HEK293 (cell line): Measurements from ENCODE around the gene ALG6.
A peak's percentile ranks its signal among the peaks of the same experiment; 100 is the strongest.

Source experiments
- BCL6B ChIP-seq: fragments of 450-650 bp; formaldehyde crosslinking; IDR thresholded peaks from 2 replicates; pipeline ENCODE4 v1.5.1; 2017; ENCODE audit warnings: missing biosample characterization, missing genetic modification characterization
- GLIS2 ChIP-seq: fragments of 450-650 bp; formaldehyde crosslinking; IDR thresholded peaks from 2 replicates; pipeline ENCODE4 v1.5.1; 2016; ENCODE audit warnings: missing biosample characterization, missing genetic modification characterization
- IKZF3 ChIP-seq: fragments of 450-650 bp; IDR thresholded peaks from 2 replicates; pipeline ENCODE4 v1.5.0; 2018; ENCODE audit warnings: missing biosample characterization, mild to moderate bottlenecking, missing genetic modification characterization, moderate library complexity
- KLF8 ChIP-seq: fragments of 450-650 bp; formaldehyde crosslinking; IDR thresholded peaks from 2 replicates; pipeline ENCODE4 v1.5.1; 2016; ENCODE audit warnings: missing biosample characterization, missing genetic modification characterization
- RBAK ChIP-seq: fragments of 450-650 bp; formaldehyde crosslinking; IDR thresholded peaks from 2 replicates; pipeline ENCODE4 v1.5.1; 2016; ENCODE audit warnings: missing biosample characterization, missing genetic modification characterization
- SP2 ChIP-seq: fragments of 450-650 bp; formaldehyde crosslinking; IDR thresholded peaks from 2 replicates; pipeline ENCODE4 v1.5.1; 2016; ENCODE audit warnings: missing biosample characterization, missing genetic modification characterization
- ZBTB11 ChIP-seq: fragments of 450-650 bp; formaldehyde crosslinking; conservative IDR thresholded peaks from 2 replicates; pipeline ENCODE4 v1.5.1; 2016; ENCODE audit warnings: low read depth, missing biosample characterization, missing genetic modification characterization
- ZIC2 ChIP-seq: fragments of 450-650 bp; formaldehyde crosslinking; IDR thresholded peaks from 2 replicates; pipeline ENCODE4 v1.5.1; 2016; ENCODE audit warnings: missing biosample characterization, missing genetic modification characterization
- ZNF16 ChIP-seq: fragments of 450-650 bp; formaldehyde crosslinking; IDR thresholded peaks from 2 replicates; pipeline ENCODE4 v1.5.1; 2016; ENCODE audit warnings: low read depth, missing biosample characterization, missing genetic modification characterization
- ZNF324 ChIP-seq: fragments of 450-650 bp; formaldehyde crosslinking; IDR thresholded peaks from 2 replicates; pipeline ENCODE4 v1.5.1; 2016; ENCODE audit warnings: missing biosample characterization, missing genetic modification characterization
- ZNF341 ChIP-seq: fragments of 450-650 bp; formaldehyde crosslinking; IDR thresholded peaks from 2 replicates; pipeline ENCODE4; 2016; ENCODE audit warnings: low read depth, missing biosample characterization, missing genetic modification characterization
- ZNF391 ChIP-seq: fragments of 450-650 bp; formaldehyde crosslinking; IDR thresholded peaks from 2 replicates; pipeline ENCODE4 v1.5.1; 2016; ENCODE audit warnings: low read depth, missing biosample characterization, missing genetic modification characterization, borderline replicate concordance
- ZNF394 ChIP-seq: fragments of 450-650 bp; formaldehyde crosslinking; IDR thresholded peaks from 2 replicates; pipeline ENCODE4 v1.5.1; 2016; ENCODE audit warnings: missing biosample characterization, missing genetic modification characterization, mild to moderate bottlenecking, moderate library complexity, borderline replicate concordance
- ZNF433 ChIP-seq: fragments of 450-650 bp; formaldehyde crosslinking; IDR thresholded peaks from 2 replicates; pipeline ENCODE4 v1.5.1; 2016; ENCODE audit warnings: missing biosample characterization, missing genetic modification characterization, low read depth
- ZNF596 ChIP-seq: fragments of 450-650 bp; IDR thresholded peaks from 2 replicates; pipeline ENCODE4 v1.5.0; 2018; ENCODE audit warnings: missing biosample characterization, mild to moderate bottlenecking, missing genetic modification characterization, moderate library complexity
- ZNF660 ChIP-seq: fragments of 450-650 bp; IDR thresholded peaks from 2 replicates; pipeline ENCODE4 v1.5.1; 2018; ENCODE audit warnings: missing biosample characterization, mild to moderate bottlenecking, missing genetic modification characterization
- ZNF776 ChIP-seq: fragments of 450-650 bp; formaldehyde crosslinking; IDR thresholded peaks from 2 replicates; pipeline ENCODE4 v1.5.0; 2017; ENCODE audit warnings: missing biosample characterization, missing genetic modification characterization, borderline replicate concordance
- ZNF792 ChIP-seq: fragments of 450-650 bp; formaldehyde crosslinking; IDR thresholded peaks from 2 replicates; pipeline ENCODE4 v1.5.1; 2016; ENCODE audit warnings: missing biosample characterization, missing genetic modification characterization
- ZSCAN30 ChIP-seq: fragments of 450-650 bp; IDR thresholded peaks from 2 replicates; pipeline ENCODE4 v1.5.1; 2018; ENCODE audit warnings: missing biosample characterization, mild to moderate bottlenecking, missing genetic modification characterization, moderate library complexity
- TF ChIP-seq, protein P1 (sequence below): fragments of 450-650 bp; formaldehyde crosslinking; IDR thresholded peaks from 2 replicates; pipeline ENCODE4 v1.5.1; 2016; ENCODE audit warnings: missing biosample characterization, missing genetic modification characterization
- TF ChIP-seq, protein P2 (sequence below): fragments of 450-650 bp; formaldehyde crosslinking; IDR thresholded peaks from 2 replicates; pipeline ENCODE4 v1.5.1; 2017; ENCODE audit warnings: missing biosample characterization, missing genetic modification characterization
- TF ChIP-seq, protein P3 (sequence below): fragments of 450-650 bp; formaldehyde crosslinking; IDR thresholded peaks from 2 replicates; pipeline ENCODE4 v1.5.1; 2016; ENCODE audit warnings: missing biosample characterization, missing genetic modification characterization
- TF ChIP-seq, protein P4 (sequence below): fragments of 450-650 bp; formaldehyde crosslinking; IDR thresholded peaks from 2 replicates; pipeline ENCODE4 v1.5.1; 2016; ENCODE audit warnings: missing biosample characterization, missing genetic modification characterization

The ALG6 gene

GRCh38 chr1:63367215-63368103 lies at the start of gene ALG6 (continued):
- TF ChIP-seq KLF8 (tag by site-specific recombination) (peak; percentile 47), ZNF596 (tag by site-specific recombination) (no peak), ZNF391 (tag by site-specific recombination) (no peak), BCL6B (tag by site-specific recombination) (no peak), IKZF3 (peak; percentile 59; the same call in 1 of the 2 replicates), ZNF341 (tag by site-specific recombination) (peak; percentile 99), ZNF433 (tag by site-specific recombination) (no peak), ZSCAN30 (tag by site-specific recombination) (peak; percentile 90), SP2 (tag by site-specific recombination) (peak; percentile 75), ZNF16 (tag by site-specific recombination) (no peak), ZNF792 (tag by site-specific recombination) (no peak), ZNF660 (no peak; the same call in 1 of the 2 replicates), ZNF394 (no peak), ZIC2 (tag by site-specific recombination) (no peak), ZNF324 (tag by site-specific recombination) (peak; percentile 55; the same call in 1 of the 2 replicates), ZBTB11 (0 out of 2 replicates have a peak, but pooled peaks have one; percentile 33), ZNF776 (tag by site-specific recombination) (no peak), RBAK (no peak), GLIS2 (peak; percentile 66; the same call in 1 of the 2 replicates)
- TF ChIP-seq, protein P1, sequence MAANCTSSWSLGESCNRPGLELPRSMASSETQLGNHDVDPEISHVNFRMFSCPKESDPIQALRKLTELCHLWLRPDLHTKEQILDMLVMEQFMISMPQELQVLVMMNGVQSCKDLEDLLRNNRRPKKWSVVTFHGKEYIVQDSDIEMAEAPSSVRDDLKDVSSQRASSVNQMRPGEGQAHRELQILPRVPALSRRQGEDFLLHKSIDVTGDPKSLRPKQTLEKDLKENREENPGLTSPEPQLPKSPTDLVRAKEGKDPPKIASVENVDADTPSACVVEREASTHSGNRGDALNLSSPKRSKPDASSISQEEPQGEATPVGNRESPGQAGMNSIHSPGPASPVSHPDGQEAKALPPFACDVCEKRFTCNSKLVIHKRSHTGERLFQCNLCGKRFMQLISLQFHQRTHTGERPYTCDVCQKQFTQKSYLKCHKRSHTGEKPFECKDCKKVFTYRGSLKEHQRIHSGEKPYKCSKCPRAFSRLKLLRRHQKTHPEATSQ (tag by site-specific recombination) = 0 out of 2 replicates have a peak, but pooled peaks have one; percentile 51
- TF ChIP-seq, protein P2, sequence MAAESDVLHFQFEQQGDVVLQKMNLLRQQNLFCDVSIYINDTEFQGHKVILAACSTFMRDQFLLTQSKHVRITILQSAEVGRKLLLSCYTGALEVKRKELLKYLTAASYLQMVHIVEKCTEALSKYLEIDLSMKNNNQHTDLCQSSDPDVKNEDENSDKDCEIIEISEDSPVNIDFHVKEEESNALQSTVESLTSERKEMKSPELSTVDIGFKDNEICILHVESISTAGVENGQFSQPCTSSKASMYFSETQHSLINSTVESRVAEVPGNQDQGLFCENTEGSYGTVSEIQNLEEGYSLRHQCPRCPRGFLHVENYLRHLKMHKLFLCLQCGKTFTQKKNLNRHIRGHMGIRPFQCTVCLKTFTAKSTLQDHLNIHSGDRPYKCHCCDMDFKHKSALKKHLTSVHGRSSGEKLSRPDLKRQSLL (tag by site-specific recombination) = no peak
- TF ChIP-seq, protein P3, sequence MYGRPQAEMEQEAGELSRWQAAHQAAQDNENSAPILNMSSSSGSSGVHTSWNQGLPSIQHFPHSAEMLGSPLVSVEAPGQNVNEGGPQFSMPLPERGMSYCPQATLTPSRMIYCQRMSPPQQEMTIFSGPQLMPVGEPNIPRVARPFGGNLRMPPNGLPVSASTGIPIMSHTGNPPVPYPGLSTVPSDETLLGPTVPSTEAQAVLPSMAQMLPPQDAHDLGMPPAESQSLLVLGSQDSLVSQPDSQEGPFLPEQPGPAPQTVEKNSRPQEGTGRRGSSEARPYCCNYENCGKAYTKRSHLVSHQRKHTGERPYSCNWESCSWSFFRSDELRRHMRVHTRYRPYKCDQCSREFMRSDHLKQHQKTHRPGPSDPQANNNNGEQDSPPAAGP (tag by site-specific recombination) = peak; percentile 71
- TF ChIP-seq, protein P4, sequence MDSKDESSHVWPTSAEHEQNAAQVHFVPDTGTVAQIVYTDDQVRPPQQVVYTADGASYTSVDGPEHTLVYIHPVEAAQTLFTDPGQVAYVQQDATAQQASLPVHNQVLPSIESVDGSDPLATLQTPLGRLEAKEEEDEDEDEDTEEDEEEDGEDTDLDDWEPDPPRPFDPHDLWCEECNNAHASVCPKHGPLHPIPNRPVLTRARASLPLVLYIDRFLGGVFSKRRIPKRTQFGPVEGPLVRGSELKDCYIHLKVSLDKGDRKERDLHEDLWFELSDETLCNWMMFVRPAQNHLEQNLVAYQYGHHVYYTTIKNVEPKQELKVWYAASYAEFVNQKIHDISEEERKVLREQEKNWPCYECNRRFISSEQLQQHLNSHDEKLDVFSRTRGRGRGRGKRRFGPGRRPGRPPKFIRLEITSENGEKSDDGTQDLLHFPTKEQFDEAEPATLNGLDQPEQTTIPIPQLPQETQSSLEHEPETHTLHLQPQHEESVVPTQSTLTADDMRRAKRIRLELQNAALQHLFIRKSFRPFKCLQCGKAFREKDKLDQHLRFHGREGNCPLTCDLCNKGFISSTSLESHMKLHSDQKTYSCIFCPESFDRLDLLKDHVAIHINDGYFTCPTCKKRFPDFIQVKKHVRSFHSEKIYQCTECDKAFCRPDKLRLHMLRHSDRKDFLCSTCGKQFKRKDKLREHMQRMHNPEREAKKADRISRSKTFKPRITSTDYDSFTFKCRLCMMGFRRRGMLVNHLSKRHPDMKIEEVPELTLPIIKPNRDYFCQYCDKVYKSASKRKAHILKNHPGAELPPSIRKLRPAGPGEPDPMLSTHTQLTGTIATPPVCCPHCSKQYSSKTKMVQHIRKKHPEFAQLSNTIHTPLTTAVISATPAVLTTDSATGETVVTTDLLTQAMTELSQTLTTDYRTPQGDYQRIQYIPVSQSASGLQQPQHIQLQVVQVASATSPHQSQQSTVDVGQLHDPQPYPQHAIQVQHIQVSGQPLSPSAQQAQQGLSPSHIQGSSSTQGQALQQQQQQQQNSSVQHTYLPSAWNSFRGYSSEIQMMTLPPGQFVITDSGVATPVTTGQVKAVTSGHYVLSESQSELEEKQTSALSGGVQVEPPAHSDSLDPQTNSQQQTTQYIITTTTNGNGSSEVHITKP (tag by site-specific recombination) = peak; percentile 26; the same call in 1 of the 2 replicates
